ENCODE data around the gene PRMT7. TPM values are rescaled to one million over a fixed set of nuclear protein-coding genes. Genes with fewer than 3 reads are reported as not detected.

Gene PRMT7
- total and polyA plus RNA-seq, 2 of the 8 experiments (the other 6 are each of a cell fraction or from before 2014, with no cell fraction given), result 48.2 to 49.3 TPM

GRCh38 chr16:68286153-68287074, 24.4 kb upstream of the PRMT7 start:
- Histone ChIP-seq H3K27me3 (replicated peaks in 1 of 4; ENCODE audit: control insufficient read depth in 3 of 4, extremely low read depth in 1 of 4, insufficient read depth in 3 of 4, low read length in 3 of 4) (no peaks in the 10 kb centered on the region), H3K9ac (replicated peaks in 1 of 4; ENCODE audit: extremely low read depth in 1 of 4, low read depth in 3 of 4, low read length in 3 of 4) (no peak overlapping the region), H3K9me3 (ENCODE audit: insufficient read depth in 2 of 2, low read depth in 1 of 2, low read length in 1 of 2) (no peaks in the 10 kb centered on the region), H3K79me2 (ENCODE audit: control insufficient read depth in 1 of 2, insufficient read depth in 2 of 2, low read length in 2 of 2) (no peaks in the 10 kb centered on the region), H3K27ac (ENCODE audit: low read depth, low read length) (no peak overlapping the region), H4K5ac (ENCODE audit: insufficient read length, low read depth, low read length) (no peak overlapping the region), H3K4me3 (ENCODE audit: extremely low read depth in 1 of 4, insufficient read depth in 2 of 4, low read depth in 3 of 4, low read length in 4 of 4) (no peak overlapping the region), H4K20me1 (replicated peaks in 1 of 2; ENCODE audit: control insufficient read depth in 1 of 2, insufficient read depth in 2 of 2, low read length in 2 of 2) (peaks cover 2 to 13% of the 10 kb centered on the region in 2 experiments), H4K8ac (ENCODE audit: extremely low read depth, insufficient read depth, low read length) (no peak overlapping the region), H2BK12ac (ENCODE audit: low read depth, low read length) (no peak overlapping the region), H2BK5ac (ENCODE audit: low read depth, low read length) (no peak overlapping the region), H3K79me1 (ENCODE audit: low read depth, low read length) (0 out of 2 replicates have a peak, but pooled peaks cover 3% of the 10 kb centered on the region), H2AFZ (ENCODE audit: low read length) (no peak overlapping the region), H3K23me2 (ENCODE audit: low read depth, low read length) (no peaks in the 10 kb centered on the region; the same call in 1 of the 2 replicates), H2BK20ac (ENCODE audit: low read length) (no peak overlapping the region), H2AK5ac (ENCODE audit: low read depth, low read length) (no peak overlapping the region), H3K4ac (replicated peaks; ENCODE audit: insufficient read length, low read depth, low read length) (no peak overlapping the region), H3K14ac (ENCODE audit: insufficient read length) (no peak overlapping the region), H3K4me2 (ENCODE audit: insufficient read depth in 1 of 2, low read depth in 2 of 2, low read length in 2 of 2) (no peak overlapping the region), H2BK15ac (ENCODE audit: low read length) (no peak overlapping the region), H3K4me1 (replicated peaks in 1 of 4; ENCODE audit: control insufficient read depth in 3 of 4, insufficient read depth in 4 of 4, low read length in 3 of 4) (no peaks in the 10 kb centered on the region), H3K36me3 (ENCODE audit: control insufficient read depth in 2 of 4, insufficient read depth in 4 of 4, low read length in 3 of 4) (peaks cover 0 to 7% (median under 1%) of the 10 kb centered on the region in 4 experiments; a peak in 5 of 8 replicates), H4K91ac (replicated peaks; ENCODE audit: insufficient read length, low read length) (no peak overlapping the region), H3K56ac (replicated peaks; ENCODE audit: insufficient read length, low read depth, low read length) (no peak overlapping the region), H2BK120ac (replicated peaks; ENCODE audit: low read depth, low read length) (no peak overlapping the region), H3K18ac (ENCODE audit: extremely low read depth, low read length) (no peak overlapping the region), H3K23ac (ENCODE audit: insufficient read length) (no peak overlapping the region)
- 91% methylated on average over 10 of the region's 12 CpGs; no CpG with 5 or more reads in 1 of the 2 experiments for WGBS, 2 experiments (ENCODE audit: extremely low coverage in 1 of 2, insufficient coverage in 1 of 2, insufficient read length in 1 of 2, insufficient replicate concordance in 2 of 2, low coverage in 1 of 2, low lambda C conversion rate in 2 of 2, missing lambda C conversion rate in 1 of 2)
- no peak for FAIRE-seq
- POLR2A ChIA-PET (ENCODE audit: partially characterized antibody), result interaction anchor here (2.4 to 4.9 kb wide), 3 partner anchors 13 to 25 kb away, joined by 9 to 19 read pairs (median 11); partner anchors contain the start of genes PRMT7, SLC7A6 and SLC7A6OS
- CTCF ChIA-PET (ENCODE audit: partially characterized antibody), result interaction anchor here (1.3 to 20.4 kb wide), 4 partner anchors 9 to 25 kb away, joined by 3 to 233 read pairs (median 8); partner anchors contain the start of gene SLC7A6
- DNase-seq (ENCODE audit: low read depth in 1 of 2, low spot score in 2 of 2), result no peak
- no peak for TF ChIP-seq JUND (IDR thresholded peaks at IDR 0.05; ENCODE audit: low read length)
- TF ChIP-seq RFX5 (IDR thresholded peaks at IDR 0.05; ENCODE audit: borderline replicate concordance, low read depth, low read length), result no peak
- no peak for TF ChIP-seq USF2 (IDR thresholded peaks at IDR 0.05; ENCODE audit: low read length)
- TF ChIP-seq ASH2L (IDR thresholded peaks at IDR 0.05; ENCODE audit: low read length), result no peak
- no peak for TF ChIP-seq RXRA (IDR thresholded peaks at IDR 0.05; ENCODE audit: insufficient read depth, low read depth, low read length)
- TF ChIP-seq BACH1 (IDR thresholded peaks at IDR 0.05; ENCODE audit: low read length), result no peak
- TF ChIP-seq CEBPB (IDR thresholded peaks at IDR 0.05; ENCODE audit: low read depth, low read length), result no peak
- no peak for TF ChIP-seq KDM1A (IDR thresholded peaks at IDR 0.05; ENCODE audit: borderline replicate concordance, low read length)
- TF ChIP-seq POU5F1 (IDR thresholded peaks at IDR 0.05; ENCODE audit: low read depth, low read length), result no peak
- no peak for TF ChIP-seq ATF3 (IDR thresholded peaks at IDR 0.05; ENCODE audit: insufficient read depth, low read depth, low read length)
